ENCODE measurements around the gene FGA.

The FGA gene

GRCh38 chr4:154585369-154586018, 5.0 kb downstream of the FGA start:
- no peak for DNase-seq (ENCODE audit: extremely low spot score)
- ChIA-PET POLR2A (interaction anchor here (1.9 kb wide), 1 partner anchor 35 kb away, joined by 7 read pairs; the partner anchor contains the start of gene PLRG1), CTCF (interaction anchor here (0.5 to 1.2 kb wide), 3 partner anchors 9 to 52 kb away, joined by 3 to 5 read pairs (median 3); no protein-coding TSS in a partner anchor)
- TF ChIP-seq ZNF384 (IDR thresholded peaks at IDR 0.05): no peak
- no peak for TF ChIP-seq NFRKB (IDR thresholded peaks at IDR 0.05)
- no peak for TF ChIP-seq SUZ12 (IDR thresholded peaks at IDR 0.05)
- no peak for TF ChIP-seq FOXK2 (IDR thresholded peaks at IDR 0.05)
- no peak for TF ChIP-seq SP1 (IDR thresholded peaks at IDR 0.05)
- TF ChIP-seq LEF1 (IDR thresholded peaks at IDR 0.05; ENCODE audit: borderline replicate concordance): no peak
- no peak for TF ChIP-seq ARNT (IDR thresholded peaks at IDR 0.05)

- no peak for DNase-seq (ENCODE audit: extremely low spot score)
- ChIA-PET CTCF (interaction anchor here (0.6 kb wide), 1 partner anchor 10 kb away, joined by 3 read pairs; no protein-coding TSS in a partner anchor), POLR2A (interaction anchor here (1.9 kb wide), 1 partner anchor 34 kb away, joined by 7 read pairs; the partner anchor contains the start of gene PLRG1)
- no peak for TF ChIP-seq SUZ12 (IDR thresholded peaks at IDR 0.05)
- TF ChIP-seq SP1 (IDR thresholded peaks at IDR 0.05): no peak
- TF ChIP-seq CTBP1 (IDR thresholded peaks at IDR 0.05; ENCODE audit: borderline replicate concordance): no peak
- TF ChIP-seq LEF1 (IDR thresholded peaks at IDR 0.05; ENCODE audit: borderline replicate concordance): no peak
Observed at GRCh38 chr4:154584259-154584658, 6.3 kb downstream of the FGA start.

GRCh38 chr4:154583677-154584076, 6.9 kb downstream of the FGA start:
- ChIA-PET POLR2A (no interaction called here), CTCF (interaction anchor here (0.6 kb wide), 1 partner anchor 11 kb away, joined by 3 read pairs; no protein-coding TSS in a partner anchor)
- no peak for DNase-seq (ENCODE audit: extremely low spot score)
- no peak for TF ChIP-seq NFRKB (IDR thresholded peaks at IDR 0.05)
- TF ChIP-seq LEF1 (IDR thresholded peaks at IDR 0.05; ENCODE audit: borderline replicate concordance): no peak
- no peak for TF ChIP-seq ZNF384 (IDR thresholded peaks at IDR 0.05)
- no peak for TF ChIP-seq CTBP1 (IDR thresholded peaks at IDR 0.05; ENCODE audit: borderline replicate concordance)
- TF ChIP-seq FOXA1 (IDR thresholded peaks at IDR 0.05): no peak
- TF ChIP-seq SUZ12 (IDR thresholded peaks at IDR 0.05): no peak
- TF ChIP-seq HDGF (IDR thresholded peaks at IDR 0.05; ENCODE audit: borderline replicate concordance): no peak
- TF ChIP-seq SP1 (IDR thresholded peaks at IDR 0.05): no peak
- no peak for TF ChIP-seq ARNT (IDR thresholded peaks at IDR 0.05)
- no peak for TF ChIP-seq FOXK2 (IDR thresholded peaks at IDR 0.05)
- TF ChIP-seq ELF4 (IDR thresholded peaks at IDR 0.05): no peak
- no peak for TF ChIP-seq L3MBTL2 (conservative IDR thresholded peaks at IDR 0.05)
- TF ChIP-seq TARDBP (IDR thresholded peaks at IDR 0.05): no peak
- no peak for TF ChIP-seq PKNOX1 (IDR thresholded peaks at IDR 0.05)
- no peak for TF ChIP-seq BHLHE40 (IDR thresholded peaks at IDR 0.05; ENCODE audit: borderline replicate concordance)
- TF ChIP-seq FOXM1 (IDR thresholded peaks at IDR 0.05; ENCODE audit: borderline replicate concordance): no peak

- POLR2A ChIA-PET: no interaction called here
- TF ChIP-seq BHLHE40 (IDR thresholded peaks at IDR 0.05; ENCODE audit: borderline replicate concordance) (no peak), ELF4 (IDR thresholded peaks at IDR 0.05) (no peak), ZNF384 (IDR thresholded peaks at IDR 0.05) (no peak), HDGF (IDR thresholded peaks at IDR 0.05; ENCODE audit: borderline replicate concordance) (no peak)
- CTCF ChIA-PET: no interaction called here
- no peak for DNase-seq (ENCODE audit: extremely low spot score)
Observed at GRCh38 chr4:154583230-154583629, 7.3 kb downstream of the FGA start.

GRCh38 chr4:154582723-154583122, 7.8 kb downstream of the FGA start:
- ChIA-PET POLR2A (no interaction called here), CTCF (no interaction called here)
- no peak for DNase-seq (ENCODE audit: extremely low spot score)
- TF ChIP-seq FOXA1 (IDR thresholded peaks at IDR 0.05): no peak
- TF ChIP-seq SUZ12 (IDR thresholded peaks at IDR 0.05): no peak
- no peak for TF ChIP-seq BHLHE40 (IDR thresholded peaks at IDR 0.05; ENCODE audit: borderline replicate concordance)
- TF ChIP-seq HDGF (IDR thresholded peaks at IDR 0.05; ENCODE audit: borderline replicate concordance): no peak
- TF ChIP-seq FOXM1 (IDR thresholded peaks at IDR 0.05; ENCODE audit: borderline replicate concordance): no peak
- no peak for TF ChIP-seq SP1 (IDR thresholded peaks at IDR 0.05)
- no peak for TF ChIP-seq TARDBP (IDR thresholded peaks at IDR 0.05)
- TF ChIP-seq ELF4 (IDR thresholded peaks at IDR 0.05): no peak
- no peak for TF ChIP-seq LEF1 (IDR thresholded peaks at IDR 0.05; ENCODE audit: borderline replicate concordance)
- no peak for TF ChIP-seq L3MBTL2 (conservative IDR thresholded peaks at IDR 0.05)
- TF ChIP-seq NFRKB (IDR thresholded peaks at IDR 0.05): no peak
- no peak for TF ChIP-seq ARNT (IDR thresholded peaks at IDR 0.05)
- no peak for TF ChIP-seq FOXK2 (IDR thresholded peaks at IDR 0.05)
- TF ChIP-seq ZNF384 (IDR thresholded peaks at IDR 0.05): no peak
- TF ChIP-seq CTBP1 (IDR thresholded peaks at IDR 0.05; ENCODE audit: borderline replicate concordance): no peak
- no peak for TF ChIP-seq PKNOX1 (IDR thresholded peaks at IDR 0.05)

GRCh38 chr4:154579927-154580326, 10.6 kb downstream of the FGA start:
- TF ChIP-seq SUZ12 (IDR thresholded peaks at IDR 0.05) (no peak), HDGF (IDR thresholded peaks at IDR 0.05; ENCODE audit: borderline replicate concordance) (no peak), NFRKB (IDR thresholded peaks at IDR 0.05) (no peak), FOXK2 (IDR thresholded peaks at IDR 0.05) (no peak), PKNOX1 (IDR thresholded peaks at IDR 0.05) (no peak), L3MBTL2 (conservative IDR thresholded peaks at IDR 0.05) (no peak), CTBP1 (IDR thresholded peaks at IDR 0.05; ENCODE audit: borderline replicate concordance) (no peak), ELF4 (IDR thresholded peaks at IDR 0.05) (no peak), TARDBP (IDR thresholded peaks at IDR 0.05) (no peak), ARNT (IDR thresholded peaks at IDR 0.05) (no peak), ZNF384 (IDR thresholded peaks at IDR 0.05) (no peak), LEF1 (IDR thresholded peaks at IDR 0.05; ENCODE audit: borderline replicate concordance) (no peak), FOXA1 (IDR thresholded peaks at IDR 0.05) (no peak), SP1 (IDR thresholded peaks at IDR 0.05) (no peak), FOXM1 (IDR thresholded peaks at IDR 0.05; ENCODE audit: borderline replicate concordance) (no peak), BHLHE40 (IDR thresholded peaks at IDR 0.05; ENCODE audit: borderline replicate concordance) (no peak)
- CTCF ChIA-PET: no interaction called here
- POLR2A ChIA-PET: no interaction called here
- DNase-seq (ENCODE audit: extremely low spot score): no peak

All from HEK293T (cell line).